Liver (tissue), 3 donors: ENCODE results near the gene EDNRA.

Experiments
- CTCF ChIP-seq: fragments of 150-350 bp; IDR thresholded peaks from 2 replicates; pipeline ENCODE4 v1.5.1; 2017; ENCODE audit warnings: improper control_type of control experiment, low read depth, low read length; ENCODE audit not compliant: missing input control
- FOXA1 ChIP-seq: IDR thresholded peaks from 2 replicates; pipeline ENCODE4 v1.6.1; 2016; ENCODE audit warnings: antibody characterized with exemption
- JUND ChIP-seq, 2 donors: IDR thresholded peaks; 2 replicates each; pipeline ENCODE4 v1.6.1; 2016; ENCODE audit warnings: antibody characterized with exemption in 2 of 2
- TAF1 ChIP-seq: conservative IDR thresholded peaks from 2 replicates; pipeline ENCODE4 v1.6.1; 2016; ENCODE audit warnings: antibody characterized with exemption, mild to moderate bottlenecking
- donor health status: healthy.
- donor health status: healthy.

- TF ChIP-seq JUND (IDR thresholded peaks at IDR 0.05) (no peak), FOXA1 (no peak), CTCF (no peak), TAF1 (no peak)
Observed at GRCh38 chr4:147532896-147533295, 52.0 kb downstream of the EDNRA start.
